Stomach (tissue), 9 donors: ENCODE data around the gene NRCAM. TPM values are rescaled to one million over a fixed set of nuclear protein-coding genes. Genes with fewer than 3 reads are reported as not detected.
A peak's percentile ranks its signal among the peaks of the same experiment; 100 is the strongest.

Source experiments
- DNase-seq, 2 donors: peaks; one replicate each; pipeline versions ENCODE4 v3.0.0 to v3.0.0-alpha.2; 2013 to 2019
- H3K27ac ChIP-seq, 5 donors: fragments of 200-600 bp in 4 of 5; sonication (generic) in 4 of 5; one replicate each; pipeline ENCODE4 v1.5.1; 2013 to 2019; ENCODE audit warnings: mild to moderate bottlenecking in 1 of 5, moderate library complexity in 1 of 5
- H3K27me3 ChIP-seq, 3 donors: fragments of 200-600 bp; sonication (generic); one replicate each; pipeline ENCODE4 v1.5.1; 2017 to 2019; ENCODE audit warnings: mixed run types in 1 of 3
- H3K36me3 ChIP-seq, 4 donors: fragments of 200-600 bp; sonication (generic); 1 replicate in 3 of 4; 2 replicates in 1 of 4; pipeline ENCODE4 v1.5.1; 2016 to 2019
- H3K4me1 ChIP-seq, 4 donors: fragments of 200-600 bp; sonication (generic); one replicate each; pipeline ENCODE4 v1.5.1; 2016 to 2019
- H3K4me3 ChIP-seq, 4 donors: fragments of 200-600 bp; sonication (generic) in 3 of 4; one replicate each; pipeline ENCODE4 v1.5.1; 2016 to 2019; ENCODE audit warnings: mild to moderate bottlenecking in 1 of 4
- H3K9me3 ChIP-seq, 4 donors: fragments of 200-600 bp; sonication (generic); one replicate each; pipeline ENCODE4 v1.5.1; 2016 to 2019
- CTCF ChIP-seq, 7 experiments: fragments of 450-650 bp in 4 of 7; fragments of 200-600 bp in 3 of 7; sonication (generic) in 3 of 7; IDR thresholded peaks; one replicate each; pipeline ENCODE4 v1.5.1; 2016 to 2019; ENCODE audit warnings: antibody characterized with exemption in 7 of 7, control low read depth in 2 of 7, mild to moderate bottlenecking in 1 of 7
- EP300 ChIP-seq: sonication (generic); formaldehyde crosslinking; IDR thresholded peaks from one replicate; pipeline ENCODE4 v1.6.1; 2017; ENCODE audit warnings: antibody characterized with exemption
- POLR2A ChIP-seq, 4 donors: fragments of 450-650 bp; IDR thresholded peaks; one replicate each; pipeline ENCODE4 v1.6.1; 2016; ENCODE audit warnings: antibody characterized with exemption in 4 of 4, control low read depth in 2 of 4, mild to moderate bottlenecking in 1 of 4, moderate library complexity in 1 of 4
- POLR2AphosphoS5 ChIP-seq, 3 donors: sonication (generic); formaldehyde crosslinking; IDR thresholded peaks; one replicate each; pipeline ENCODE4 v1.6.1; 2016; ENCODE audit warnings: antibody characterized with exemption in 3 of 3
- WGBS, 5 donors: extraction: QIAGEN DNeasy Blood & Tissue Kit in 3 of 5; methylation state at CpG; one replicate each; pipeline versions ENCODE4 v1.1.5 to v1.1.7; 2013 to 2018; 5-methylcytosine and 5-hydroxymethylcytosine counted together
- intact Hi-C: fragments of 100-400 bp; cut with DNase I; formaldehyde crosslinking; loops from one replicate; pipeline ENCODE4 v1.15.1; 2023; ENCODE audit warnings: low total_unique reads
- polyA plus RNA-seq, 3 donors: library from polyadenylated mRNA; stranded (reverse); fragments of 200-250 nt; gene quantifications; one replicate each; pipeline ENCODE4 v1.2.3, GENCODE V29; 2013
- total RNA-seq, 5 donors: library from RNA; depleted of rRNA; stranded (reverse); fragments of >200 nt; gene quantifications; one replicate each; pipeline versions ENCODE4 v1.1.0 to v1.2.3, GENCODE V29; 2014 to 2016
- donor health status: healthy with polysubstance abuse.
- donor health status: Bipolar disorder and iron deficiency.
- donor health status: healthy.

NRCAM gene
- total and polyA plus RNA-seq, 8 donors = 1.2 to 9.4 (median 2.3) TPM

GRCh38 chr7:108452707-108453106 is 3.5 kb downstream of the NRCAM start:
- no peaks in the 10 kb centered on the region for H3K36me3 ChIP-seq
- H3K4me3 ChIP-seq = no peak overlapping the region
- peaks cover 9 to 65% (median 24%) of the 10 kb centered on the region in 3 donors for H3K27me3 ChIP-seq
- WGBS, 5 donors = 47 to 66% (median 61%) methylated on average over 2 of the region's 2 CpGs
- no peak for TF ChIP-seq POLR2AphosphoS5 (IDR thresholded peaks at IDR 0.05)
- peak in 3 of 7 experiments; percentile 16 to 37 (median 20) for TF ChIP-seq CTCF (IDR thresholded peaks at IDR 0.05)
- H3K9me3 ChIP-seq = no peaks in the 10 kb centered on the region
- H3K4me1 ChIP-seq = peaks cover 22 to 31% (median 31%) of the 10 kb centered on the region in 4 donors
- H3K27ac ChIP-seq = no peak overlapping the region
- intact Hi-C loops = loop anchor here (10.0 kb wide), 1 partner anchor 268 kb away; no protein-coding TSS in a partner anchor
- DNase-seq = peak in 1 of 2 donors; percentile 32

GRCh38 chr7:108451296-108451848 is 4.9 kb downstream of the NRCAM start:
- no peak overlapping the region for H3K4me3 ChIP-seq
- peaks cover 17 to 22% (median 21%) of the 10 kb centered on the region in 4 donors for H3K4me1 ChIP-seq
- H3K9me3 ChIP-seq = no peaks in the 10 kb centered on the region
- TF ChIP-seq EP300 = no peak
- no peak for TF ChIP-seq CTCF (IDR thresholded peaks at IDR 0.05)
- TF ChIP-seq POLR2A (IDR thresholded peaks at IDR 0.05) = no peak
- TF ChIP-seq POLR2AphosphoS5 (IDR thresholded peaks at IDR 0.05) = no peak
- no peak overlapping the region for H3K27ac ChIP-seq
- intact Hi-C loops = loop anchor here (10.0 kb wide), 1 partner anchor 267 kb away; no protein-coding TSS in a partner anchor
- WGBS, 5 donors = 86 to 97% (median 91%) methylated on average over 2 of the region's 2 CpGs
- H3K27me3 ChIP-seq = peaks cover 9 to 57% (median 20%) of the 10 kb centered on the region in 3 donors
- DNase-seq = no peak
- H3K36me3 ChIP-seq = no peaks in the 10 kb centered on the region

- no peak overlapping the region for H3K27ac ChIP-seq
- 85 to 97% (median 91%) methylated on average over 1 of the region's 1 CpG for WGBS, 5 donors
- H3K4me3 ChIP-seq = no peak overlapping the region
- DNase-seq = no peak
- H3K9me3 ChIP-seq = no peaks in the 10 kb centered on the region
- no peaks in the 10 kb centered on the region for H3K36me3 ChIP-seq
- intact Hi-C loops = loop anchor here (10.0 kb wide), 1 partner anchor 265 kb away; no protein-coding TSS in a partner anchor
- H3K27me3 ChIP-seq = peaks cover 1 to 45% (median 8%) of the 10 kb centered on the region in 3 donors
- TF ChIP-seq EP300 (no peak), CTCF (IDR thresholded peaks at IDR 0.05) (no peak), POLR2AphosphoS5 (IDR thresholded peaks at IDR 0.05) (no peak), POLR2A (IDR thresholded peaks at IDR 0.05) (no peak)
- H3K4me1 ChIP-seq = peaks cover 5 to 10% (median 9%) of the 10 kb centered on the region in 4 donors
Measured at GRCh38 chr7:108450160-108450559, 6.1 kb downstream of the NRCAM start.

GRCh38 chr7:108449521-108449920 is 6.7 kb downstream of the NRCAM start:
- H3K9me3 ChIP-seq = no peaks in the 10 kb centered on the region
- H3K27me3 ChIP-seq = peaks cover 0 to 38% (median 1%) of the 10 kb centered on the region in 3 donors
- intact Hi-C loops = no loop called here
- H3K36me3 ChIP-seq = no peaks in the 10 kb centered on the region
- H3K4me1 ChIP-seq = peaks cover 0 to 3% (median 3%) of the 10 kb centered on the region in 4 donors
- no peak for DNase-seq
- TF ChIP-seq CTCF (IDR thresholded peaks at IDR 0.05) (no peak), EP300 (no peak), POLR2A (IDR thresholded peaks at IDR 0.05) (no peak), POLR2AphosphoS5 (IDR thresholded peaks at IDR 0.05) (no peak)
- H3K4me3 ChIP-seq = no peak overlapping the region
- no peak overlapping the region for H3K27ac ChIP-seq
